ENCODE measurements around the gene RPS15A. TPM values are rescaled to one million over a fixed set of nuclear protein-coding genes. Genes with fewer than 3 reads are reported as not detected.

The RPS15A gene
- total and polyA plus RNA-seq, 2 of the 8 experiments (the other 6 are each of a cell fraction or from before 2014, with no cell fraction given), result 1,784 to 5,666 TPM

DNA sequence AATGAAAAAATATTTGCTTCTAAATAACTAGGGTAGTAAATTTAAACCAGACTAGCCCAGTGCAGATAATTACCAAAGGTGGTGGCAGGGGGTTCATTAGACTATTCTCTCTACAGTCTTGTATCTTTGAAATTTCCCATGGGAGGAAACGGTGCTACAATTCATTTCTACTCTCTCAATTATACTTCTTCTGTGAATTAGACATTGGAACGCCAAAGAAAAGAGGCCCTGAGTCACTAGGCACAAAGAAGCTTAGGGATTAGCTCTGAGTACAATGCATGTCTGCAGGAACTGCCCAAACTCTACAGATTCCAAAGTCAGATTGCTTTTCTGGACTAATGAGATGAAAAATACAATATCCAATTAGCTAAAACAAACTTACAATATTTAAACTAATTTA is 41.9 kb upstream of the RPS15A start:
- Histone ChIP-seq H3K14ac (ENCODE audit: insufficient read length) (no peak overlapping the region), H2BK120ac (replicated peaks; ENCODE audit: low read depth, low read length) (no peak overlapping the region), H3K56ac (replicated peaks; ENCODE audit: insufficient read length, low read depth, low read length) (no peak overlapping the region), H3K4me2 (ENCODE audit: insufficient read depth in 1 of 2, low read depth in 2 of 2, low read length in 2 of 2) (no peak overlapping the region), H3K27me3 (replicated peaks in 1 of 4; ENCODE audit: control insufficient read depth in 3 of 4, extremely low read depth in 1 of 4, insufficient read depth in 3 of 4, low read length in 3 of 4) (no peaks in the 10 kb centered on the region), H2BK12ac (ENCODE audit: low read depth, low read length) (no peak overlapping the region), H4K8ac (ENCODE audit: extremely low read depth, insufficient read depth, low read length) (no peak overlapping the region), H3K4ac (replicated peaks; ENCODE audit: insufficient read length, low read depth, low read length) (no peak overlapping the region), H3K9ac (replicated peaks in 1 of 4; ENCODE audit: extremely low read depth in 1 of 4, low read depth in 3 of 4, low read length in 3 of 4) (no peak overlapping the region), H3K23ac (ENCODE audit: insufficient read length) (no peak overlapping the region), H3K9me3 (ENCODE audit: insufficient read depth in 2 of 2, low read depth in 1 of 2, low read length in 1 of 2) (no peaks in the 10 kb centered on the region), H3K27ac (ENCODE audit: low read depth, low read length) (no peak overlapping the region), H3K18ac (ENCODE audit: extremely low read depth, low read length) (no peak overlapping the region), H3K23me2 (ENCODE audit: low read depth, low read length) (peaks cover 2% of the 10 kb centered on the region; the same call in 1 of the 2 replicates), H2BK5ac (ENCODE audit: low read depth, low read length) (no peak overlapping the region), H3K4me3 (ENCODE audit: extremely low read depth in 1 of 4, insufficient read depth in 2 of 4, low read depth in 3 of 4, low read length in 4 of 4) (no peak overlapping the region), H3K79me2 (ENCODE audit: control insufficient read depth in 1 of 2, insufficient read depth in 2 of 2, low read length in 2 of 2) (no peaks in the 10 kb centered on the region), H3K79me1 (ENCODE audit: low read depth, low read length) (no peaks in the 10 kb centered on the region), H2AFZ (ENCODE audit: low read length) (no peak overlapping the region), H4K20me1 (replicated peaks in 1 of 2; ENCODE audit: control insufficient read depth in 1 of 2, insufficient read depth in 2 of 2, low read length in 2 of 2) (peaks cover 0 to 2% of the 10 kb centered on the region in 2 experiments), H3K4me1 (replicated peaks in 1 of 4; ENCODE audit: control insufficient read depth in 3 of 4, insufficient read depth in 4 of 4, low read length in 3 of 4) (no peaks in the 10 kb centered on the region), H2AK5ac (ENCODE audit: low read depth, low read length) (no peak overlapping the region), H4K5ac (ENCODE audit: insufficient read length, low read depth, low read length) (no peak overlapping the region), H3K36me3 (ENCODE audit: control insufficient read depth in 2 of 4, insufficient read depth in 4 of 4, low read length in 3 of 4) (peaks cover 32 to 90% (median 77%) of the 10 kb centered on the region in 4 experiments), H2BK20ac (ENCODE audit: low read length) (no peak overlapping the region), H4K91ac (replicated peaks; ENCODE audit: insufficient read length, low read length) (no peak overlapping the region), H2BK15ac (ENCODE audit: low read length) (no peak overlapping the region)
- CTCF ChIA-PET (ENCODE audit: partially characterized antibody), result interaction anchor here (0.6 to 1.3 kb wide), 2 partner anchors 13 to 48 kb away, joined by 3 to 4 read pairs; no protein-coding TSS in a partner anchor
- no peak for DNase-seq (ENCODE audit: low read depth in 1 of 2, low spot score in 2 of 2)
- no peak for TF ChIP-seq NANOG (IDR thresholded peaks at IDR 0.05; ENCODE audit: insufficient read depth, low read depth, low read length, poor library complexity, severe bottlenecking)
- TF ChIP-seq CTCF (IDR thresholded peaks at IDR 0.05; ENCODE audit: control extremely low read depth in 1 of 3, insufficient read depth in 1 of 3, low read depth in 1 of 3, low read length in 3 of 3), result no peak
- no peak for TF ChIP-seq SAP30 (IDR thresholded peaks at IDR 0.05; ENCODE audit: insufficient read depth, insufficient replicate concordance, low read length)
- TF ChIP-seq POLR2AphosphoS5 (IDR thresholded peaks at IDR 0.05; ENCODE audit: low read depth, low read length), result no peak
- no peak for TF ChIP-seq ASH2L (IDR thresholded peaks at IDR 0.05; ENCODE audit: low read length)
- no peak for TF ChIP-seq CHD2 (IDR thresholded peaks at IDR 0.05; ENCODE audit: low read length)
- TF ChIP-seq MAFK (IDR thresholded peaks at IDR 0.05; ENCODE audit: low read depth, low read length), result no peak
- TF ChIP-seq GABPA (IDR thresholded peaks at IDR 0.05; ENCODE audit: borderline replicate concordance, insufficient read depth, low read length), result no peak
- no peak for TF ChIP-seq CHD1 (IDR thresholded peaks at IDR 0.05; ENCODE audit: low read depth, low read length)
- no peak for TF ChIP-seq POLR2A (IDR thresholded peaks at IDR 0.05; ENCODE audit: control extremely low read depth in 1 of 2, low read depth in 2 of 2, low read length in 2 of 2)
- FAIRE-seq, result no peak
- 95% methylated on average over 2 of the region's 2 CpGs; no CpG with 5 or more reads in 1 of the 2 experiments for WGBS, 2 experiments (ENCODE audit: extremely low coverage in 1 of 2, insufficient coverage in 1 of 2, insufficient read length in 1 of 2, insufficient replicate concordance in 2 of 2, low coverage in 1 of 2, low lambda C conversion rate in 2 of 2, missing lambda C conversion rate in 1 of 2)
- POLR2A ChIA-PET (ENCODE audit: partially characterized antibody), result interaction anchor here (1.3 kb wide), 2 partner anchors 30 to 42 kb away, joined by 3 to 4 read pairs; partner anchors contain the start of genes ARL6IP1 and RPS15A
